Stomach (tissue), 4 donors: ENCODE results near the gene BCAM.

Source experiments
- CTCF ChIP-seq, 7 experiments: fragments of 450-650 bp in 4 of 7; fragments of 200-600 bp in 3 of 7; sonication (generic) in 3 of 7; IDR thresholded peaks; one replicate each; pipeline ENCODE4 v1.5.1; 2016 to 2019; ENCODE audit warnings: antibody characterized with exemption in 7 of 7, control low read depth in 2 of 7, mild to moderate bottlenecking in 1 of 7
- POLR2A ChIP-seq, 4 donors: fragments of 450-650 bp; IDR thresholded peaks; one replicate each; pipeline ENCODE4 v1.6.1; 2016; ENCODE audit warnings: antibody characterized with exemption in 4 of 4, control low read depth in 2 of 4, mild to moderate bottlenecking in 1 of 4, moderate library complexity in 1 of 4
- POLR2AphosphoS5 ChIP-seq, 3 donors: sonication (generic); formaldehyde crosslinking; IDR thresholded peaks; one replicate each; pipeline ENCODE4 v1.6.1; 2016; ENCODE audit warnings: antibody characterized with exemption in 3 of 3

- TF ChIP-seq CTCF (IDR thresholded peaks at IDR 0.05) (no peak), POLR2AphosphoS5 (IDR thresholded peaks at IDR 0.05) (peak in 1 of 3 donors; percentile 29), POLR2A (IDR thresholded peaks at IDR 0.05) (no peak)
These were observed 48.9 kb downstream of the BCAM start for GRCh38 chr19:44857837-44858236.
